Endometrial microvascular endothelial cells (primary cell): Measurements from ENCODE around the gene PPP6R3. TPM values are rescaled to one million over a fixed set of nuclear protein-coding genes. Genes with fewer than 3 reads are reported as not detected.

Experiments
- in situ Hi-C: cut with HindIII; loops from 2 replicates; pipeline ENCODE4 v1.10.0; 2017; ENCODE audit warnings: low sequenced_read_pairs, low pct_unique_long_range_greater_than_20kb; ENCODE audit errors: inconsistent ontology term
- total RNA-seq: library from RNA; depleted of rRNA; stranded (reverse); fragments of >200 nt; gene quantifications from one replicate; pipeline ENCODE4 v1.2.3, GENCODE V29; 2015; ENCODE audit errors: inconsistent ontology term

Gene PPP6R3
- total RNA-seq, 1 donor from 2014 or later, result 101 TPM

DNA sequence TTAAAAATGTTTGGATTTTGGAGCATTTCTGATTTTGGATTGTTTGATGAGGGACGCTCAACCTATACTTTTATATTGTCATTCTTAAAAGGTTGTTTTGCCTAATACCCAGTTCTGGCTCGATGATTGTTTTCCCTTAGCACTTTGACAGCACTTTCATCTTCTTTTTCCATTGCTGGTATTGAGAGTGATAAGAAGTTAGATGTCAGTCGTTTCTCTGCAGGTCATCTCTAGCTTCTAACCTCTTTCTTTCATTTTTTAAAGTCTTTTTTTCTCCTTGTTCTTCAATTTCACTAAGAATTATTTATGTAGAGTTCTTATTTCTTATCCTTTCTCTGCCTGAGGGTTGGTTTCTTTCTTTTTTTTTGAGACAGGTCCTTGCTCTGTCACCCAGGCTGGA, 18.8 kb downstream of the PPP6R3 start:
- in situ Hi-C loops, result no loop called here

DNA sequence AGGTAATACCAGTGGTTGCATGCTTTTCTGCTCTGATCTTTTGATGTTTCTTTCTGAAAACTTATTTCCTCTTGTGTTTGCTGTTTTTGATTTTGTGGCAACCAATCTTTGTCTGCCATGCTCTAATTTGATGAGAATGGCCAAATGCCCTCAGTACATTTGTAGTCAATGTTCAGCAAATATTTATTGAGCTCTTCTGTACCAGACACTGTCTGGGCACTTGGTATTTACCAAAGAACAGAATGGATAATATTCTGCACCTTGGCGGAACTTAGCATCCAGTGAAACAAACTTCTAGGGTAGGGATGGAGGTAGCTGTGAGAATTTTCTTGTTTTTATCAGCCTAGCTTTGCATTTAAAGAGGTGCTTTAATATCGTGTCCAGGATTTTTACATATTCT, 19.6 kb downstream of the PPP6R3 start:
- in situ Hi-C loops, result no loop called here

- in situ Hi-C loops, result no loop called here
These were observed 20.4 kb downstream of the PPP6R3 start for GRCh38 chr11:68480852-68481510.

DNA sequence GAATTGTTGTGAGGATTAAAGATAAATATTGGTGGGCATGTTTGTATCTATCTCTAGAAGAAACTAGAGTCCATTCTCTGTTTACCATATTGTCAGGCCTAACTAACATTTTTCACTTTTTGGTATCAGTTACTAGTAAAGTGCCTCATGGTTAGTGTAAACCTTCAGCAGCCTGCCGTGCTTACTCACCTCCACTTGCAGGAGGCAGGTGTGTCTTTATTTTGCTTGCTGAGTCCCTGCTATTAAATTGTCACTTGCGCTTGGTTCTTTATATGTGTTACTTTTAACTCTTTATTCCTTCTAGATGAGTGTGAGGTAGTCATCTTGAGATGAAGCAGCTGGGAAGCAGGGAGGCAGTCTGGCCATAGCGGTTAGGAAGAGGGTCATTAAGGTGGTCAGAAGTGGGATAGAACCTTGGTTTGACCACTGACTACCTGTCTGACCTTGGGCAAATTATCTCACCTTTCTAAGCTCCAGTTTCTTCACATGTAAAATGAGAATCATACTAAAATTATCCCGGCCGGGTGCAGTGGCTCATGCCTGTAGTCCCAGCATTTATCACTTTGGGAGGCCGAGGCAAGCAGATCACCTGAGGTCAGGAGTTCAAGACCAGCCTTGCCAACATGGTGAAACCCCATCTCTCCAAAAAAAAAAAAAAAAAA, 21.2 kb downstream of the PPP6R3 start:
- in situ Hi-C loops, result no loop called here

- in situ Hi-C loops, result no loop called here
These were observed 28.1 kb downstream of the PPP6R3 start for GRCh38 chr11:68488623-68489022.

GRCh38 chr11:68495220-68495729, 34.7 kb downstream of the PPP6R3 start:
- in situ Hi-C loops, result no loop called here

- in situ Hi-C loops, result no loop called here
These were observed 35.3 kb downstream of the PPP6R3 start for GRCh38 chr11:68495872-68496271.

DNA sequence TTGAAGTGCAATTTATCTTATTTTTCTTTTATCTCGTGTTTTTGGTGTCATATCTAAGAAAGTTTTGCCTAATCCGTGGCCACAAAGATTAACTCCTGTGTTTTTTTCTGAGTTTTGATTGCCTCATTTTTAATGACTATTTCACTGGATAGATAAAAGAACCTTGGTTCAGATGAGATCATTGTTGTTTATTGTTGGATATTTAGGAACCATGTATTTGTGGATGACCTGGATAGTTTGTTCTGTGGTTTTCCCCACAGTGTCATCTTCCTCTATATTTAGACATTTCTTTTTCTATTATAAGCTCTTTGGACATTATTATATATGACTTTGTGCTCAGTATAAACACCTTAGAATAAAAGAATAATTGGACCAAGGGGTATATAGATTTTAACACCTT, 37.2 kb downstream of the PPP6R3 start:
- in situ Hi-C loops, result no loop called here

- in situ Hi-C loops, result no loop called here
These were observed 37.8 kb downstream of the PPP6R3 start for GRCh38 chr11:68498321-68498720.

- in situ Hi-C loops, result no loop called here
These were observed 38.6 kb downstream of the PPP6R3 start for GRCh38 chr11:68498903-68499883.

GRCh38 chr11:68500206-68500605, 39.7 kb downstream of the PPP6R3 start:
- in situ Hi-C loops, result no loop called here

- in situ Hi-C loops, result no loop called here
These were observed 41.3 kb downstream of the PPP6R3 start for GRCh38 chr11:68501813-68502212.

DNA sequence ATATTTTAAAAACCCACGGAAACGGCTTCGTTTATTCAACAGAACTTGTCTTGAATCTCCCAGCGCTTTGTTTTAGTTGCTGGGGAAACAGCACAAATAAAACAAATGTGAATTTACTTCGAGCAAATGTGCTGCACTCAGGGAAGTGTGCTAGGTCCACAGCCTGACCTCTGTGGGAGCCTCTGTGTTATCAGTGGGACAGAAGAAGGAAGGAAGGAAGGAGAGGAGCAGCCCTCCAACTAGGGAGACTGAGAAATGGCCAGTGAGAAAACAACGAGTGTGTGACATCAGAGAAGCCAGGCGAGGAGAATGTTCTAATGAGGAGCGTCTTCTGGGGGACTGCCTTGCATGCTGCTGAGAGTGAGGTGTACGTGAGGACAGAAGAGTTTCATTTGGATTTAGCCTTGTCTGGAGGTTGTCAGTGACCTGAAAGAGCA, 42.7 kb downstream of the PPP6R3 start:
- in situ Hi-C loops, result no loop called here

DNA sequence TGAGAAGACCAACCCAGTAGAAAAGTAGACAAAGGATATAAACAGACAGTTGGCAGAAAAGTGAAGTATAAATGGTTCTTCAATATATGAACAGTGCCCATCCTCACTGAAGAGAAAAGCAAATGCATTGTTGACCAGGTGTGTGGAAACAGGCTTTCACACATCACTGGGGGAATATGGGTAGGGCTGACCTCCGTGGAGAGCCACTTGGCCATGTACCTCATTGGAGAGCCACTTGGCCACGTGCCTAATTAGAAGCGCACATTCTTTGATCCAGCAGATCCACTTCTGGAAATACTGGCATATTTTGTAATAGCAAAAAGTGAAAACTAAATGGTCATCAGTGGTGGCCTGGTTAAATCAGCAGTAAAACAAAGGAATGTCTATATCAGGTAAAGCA, 43.2 kb downstream of the PPP6R3 start:
- in situ Hi-C loops, result no loop called here

DNA sequence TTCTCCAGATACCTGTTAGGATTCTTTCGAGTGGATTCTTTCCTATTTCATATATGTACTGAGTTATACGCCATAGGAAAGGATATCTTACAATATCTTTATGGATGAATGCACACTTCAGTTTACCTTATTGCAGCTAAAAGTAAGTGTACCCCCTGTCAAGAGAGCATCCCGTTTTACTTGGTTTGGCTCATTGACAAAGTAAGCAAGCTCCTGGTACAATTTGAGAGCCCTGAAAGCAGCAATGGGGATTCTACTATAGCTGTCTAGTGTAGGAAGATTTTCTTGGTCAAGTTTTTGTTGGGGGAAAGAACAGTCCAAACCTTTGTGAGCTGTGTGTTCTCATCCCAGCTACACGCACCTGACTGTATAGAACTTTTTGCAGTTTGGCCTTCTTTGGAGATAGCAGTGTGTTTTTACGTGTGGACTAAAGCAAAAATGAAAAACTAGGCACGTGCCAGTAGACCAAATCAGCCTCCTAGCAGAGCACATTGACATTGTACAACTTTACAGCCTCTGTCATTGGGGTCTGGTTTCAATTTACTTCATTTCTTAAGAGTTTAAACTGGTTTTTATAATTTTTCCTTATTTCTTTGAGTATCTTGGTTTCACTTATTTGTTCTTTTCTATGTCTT, 44.0 kb downstream of the PPP6R3 start:
- in situ Hi-C loops, result no loop called here

- in situ Hi-C loops, result no loop called here
These were observed 45.0 kb downstream of the PPP6R3 start for GRCh38 chr11:68505596-68505995.

DNA sequence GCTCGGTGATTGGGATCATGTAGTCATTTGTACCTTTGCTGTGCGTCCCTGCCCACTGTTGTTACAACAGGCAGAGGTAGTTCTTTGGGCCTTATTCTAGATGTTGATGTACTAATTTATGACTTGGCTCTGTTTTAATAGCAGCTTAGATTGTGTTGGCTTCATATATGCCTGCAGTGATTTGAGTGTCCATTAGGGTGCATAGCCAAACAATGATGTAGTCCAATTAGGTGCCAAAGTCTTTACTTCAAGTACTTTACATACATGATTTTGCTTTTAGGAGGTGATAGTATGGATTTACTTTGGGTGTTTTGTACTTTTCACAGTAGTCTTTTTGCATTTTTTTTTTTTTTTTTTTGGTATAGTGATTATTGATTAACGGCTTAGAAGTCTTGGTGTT, 46.4 kb downstream of the PPP6R3 start:
- in situ Hi-C loops, result no loop called here

DNA sequence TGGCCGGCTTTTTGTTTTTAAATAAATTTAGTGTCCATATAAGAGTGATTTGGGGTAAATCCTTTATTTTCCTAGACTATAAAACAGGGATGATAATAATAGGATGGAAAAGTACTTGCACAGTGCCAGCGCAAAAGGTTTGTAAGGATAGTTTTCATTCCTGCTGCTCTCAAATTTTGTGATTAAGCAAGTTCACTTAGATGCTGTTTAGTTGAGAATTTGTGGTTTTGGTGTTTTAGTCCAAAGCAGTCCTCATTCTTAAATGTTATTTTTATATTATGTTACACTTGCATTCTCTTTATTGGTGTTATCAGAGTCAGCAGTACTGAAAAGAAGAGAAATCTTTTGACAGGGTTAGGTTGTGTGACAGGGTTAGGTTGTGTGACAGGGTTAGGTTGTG, 47.9 kb downstream of the PPP6R3 start:
- in situ Hi-C loops, result no loop called here

DNA sequence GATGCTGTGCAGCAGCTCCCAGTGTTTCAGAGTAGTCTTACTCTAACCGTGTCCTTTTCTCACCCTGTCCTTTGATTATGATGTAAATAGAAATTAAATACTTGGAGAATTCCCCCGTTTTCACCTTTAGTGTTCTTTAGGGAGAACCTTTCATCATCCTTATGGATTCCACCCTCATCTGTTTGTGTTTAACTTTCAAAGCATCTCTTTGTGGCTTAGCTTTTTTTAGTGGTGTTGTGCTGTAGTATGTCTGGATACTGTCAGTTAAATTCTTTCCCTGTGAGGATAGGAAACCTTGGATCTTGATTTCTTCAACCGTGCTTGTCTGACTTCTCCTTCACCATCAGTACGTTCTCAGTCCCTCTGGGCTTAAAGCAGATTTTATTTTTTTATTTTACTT, 48.5 kb downstream of the PPP6R3 start:
- in situ Hi-C loops, result no loop called here
